ENCODE measurements around the gene ZFTA.

Gene ZFTA

GRCh38 chr11:63745304-63746170, 23.0 kb downstream of the ZFTA start (continued):
- TF ChIP-seq CSRNP3 (CRISPR knock-in tag; IDR thresholded peaks at IDR 0.05) (no peak), ZNF8 (CRISPR knock-in tag; IDR thresholded peaks at IDR 0.05) (no peak), ARNTL (CRISPR knock-in tag; IDR thresholded peaks at IDR 0.05; ENCODE audit: borderline replicate concordance, low read depth) (no peak), SNAI2 (CRISPR knock-in tag; IDR thresholded peaks at IDR 0.05) (no peak), ESRRG (CRISPR knock-in tag; IDR thresholded peaks at IDR 0.05) (no peak), RARB (CRISPR knock-in tag; IDR thresholded peaks at IDR 0.05) (no peak), CSDC2 (CRISPR knock-in tag; IDR thresholded peaks at IDR 0.05) (no peak), ZFP3 (CRISPR knock-in tag; IDR thresholded peaks at IDR 0.05) (no peak), ZNF565 (CRISPR knock-in tag; conservative IDR thresholded peaks at IDR 0.05; ENCODE audit: low read depth) (no peak), ZFP30 (CRISPR knock-in tag; IDR thresholded peaks at IDR 0.05) (no peak), BACH2 (CRISPR knock-in tag; IDR thresholded peaks at IDR 0.05; ENCODE audit: borderline replicate concordance) (no peak), ZNF70 (CRISPR knock-in tag; IDR thresholded peaks at IDR 0.05) (no peak), ZC3H10 (CRISPR knock-in tag; IDR thresholded peaks at IDR 0.05) (no peak), OSR1 (CRISPR knock-in tag; IDR thresholded peaks at IDR 0.05) (no peak), ISL1 (CRISPR knock-in tag; IDR thresholded peaks at IDR 0.05) (no peak), TOX (CRISPR knock-in tag; IDR thresholded peaks at IDR 0.05; ENCODE audit: borderline replicate concordance) (no peak)

- peak; percentile 82 for ATAC-seq
- TF ChIP-seq TCF4 (CRISPR knock-in tag; IDR thresholded peaks at IDR 0.05; ENCODE audit: borderline replicate concordance) (no peak), ZFP30 (CRISPR knock-in tag; IDR thresholded peaks at IDR 0.05) (no peak), PATZ1 (CRISPR knock-in tag; IDR thresholded peaks at IDR 0.05; ENCODE audit: borderline replicate concordance) (no peak), ZNF70 (CRISPR knock-in tag; IDR thresholded peaks at IDR 0.05) (no peak), ARNTL (CRISPR knock-in tag; IDR thresholded peaks at IDR 0.05; ENCODE audit: borderline replicate concordance, low read depth) (no peak), PPARA (CRISPR knock-in tag; IDR thresholded peaks at IDR 0.05; ENCODE audit: borderline replicate concordance) (no peak), ESRRG (CRISPR knock-in tag; IDR thresholded peaks at IDR 0.05) (no peak), ZNF8 (CRISPR knock-in tag; IDR thresholded peaks at IDR 0.05) (no peak), BACH2 (CRISPR knock-in tag; IDR thresholded peaks at IDR 0.05; ENCODE audit: borderline replicate concordance) (no peak), TOX (CRISPR knock-in tag; IDR thresholded peaks at IDR 0.05; ENCODE audit: borderline replicate concordance) (no peak), POU6F1 (CRISPR knock-in tag; IDR thresholded peaks at IDR 0.05; ENCODE audit: borderline replicate concordance, low read depth) (no peak), ISL1 (CRISPR knock-in tag; IDR thresholded peaks at IDR 0.05) (no peak), SNAI2 (CRISPR knock-in tag; IDR thresholded peaks at IDR 0.05) (no peak), RARB (CRISPR knock-in tag; IDR thresholded peaks at IDR 0.05) (no peak)
Observed at GRCh38 chr11:63738720-63739360, 29.7 kb downstream of the ZFTA start.

- TF ChIP-seq OSR1 (CRISPR knock-in tag; IDR thresholded peaks at IDR 0.05) (no peak), CREB5 (CRISPR knock-in tag; IDR thresholded peaks at IDR 0.05; ENCODE audit: low read depth) (no peak), RARB (CRISPR knock-in tag; IDR thresholded peaks at IDR 0.05) (no peak), ZFP3 (CRISPR knock-in tag; IDR thresholded peaks at IDR 0.05) (no peak), ZNF8 (CRISPR knock-in tag; IDR thresholded peaks at IDR 0.05) (no peak), BACH2 (CRISPR knock-in tag; IDR thresholded peaks at IDR 0.05; ENCODE audit: borderline replicate concordance) (no peak), ZFP30 (CRISPR knock-in tag; IDR thresholded peaks at IDR 0.05) (no peak), ZNF70 (CRISPR knock-in tag; IDR thresholded peaks at IDR 0.05) (no peak), TOX (CRISPR knock-in tag; IDR thresholded peaks at IDR 0.05; ENCODE audit: borderline replicate concordance) (no peak), CSRNP3 (CRISPR knock-in tag; IDR thresholded peaks at IDR 0.05) (no peak), TCF4 (CRISPR knock-in tag; IDR thresholded peaks at IDR 0.05; ENCODE audit: borderline replicate concordance) (no peak), CSDC2 (CRISPR knock-in tag; IDR thresholded peaks at IDR 0.05) (no peak), POU6F1 (CRISPR knock-in tag; IDR thresholded peaks at IDR 0.05; ENCODE audit: borderline replicate concordance, low read depth) (no peak)
- no peak for ATAC-seq
Observed at GRCh38 chr11:63737718-63738117, 30.9 kb downstream of the ZFTA start.

Data from SK-N-SH treated with all-trans-retinoic acid at 6 μM for 48 hours (cell line).